Mucosa of gallbladder (tissue), 1 donor: ENCODE results near the gene MAML2. TPM values are rescaled to one million over a fixed set of nuclear protein-coding genes. Genes with fewer than 3 reads are reported as not detected.

Experiments
- DNase-seq: peaks from one replicate; pipeline ENCODE4 v3.0.0-alpha.2; 2020; ENCODE audit warnings: low spot score
- total RNA-seq: library from RNA; stranded (reverse); gene quantifications from one replicate; pipeline ENCODE4 v1.2.1, GENCODE V29; 2021
- donor health status: DM: no; HTN: no; CAD: no.

The MAML2 gene
- total RNA-seq, 1 donor from 2014 or later = 14.3 TPM

DNA sequence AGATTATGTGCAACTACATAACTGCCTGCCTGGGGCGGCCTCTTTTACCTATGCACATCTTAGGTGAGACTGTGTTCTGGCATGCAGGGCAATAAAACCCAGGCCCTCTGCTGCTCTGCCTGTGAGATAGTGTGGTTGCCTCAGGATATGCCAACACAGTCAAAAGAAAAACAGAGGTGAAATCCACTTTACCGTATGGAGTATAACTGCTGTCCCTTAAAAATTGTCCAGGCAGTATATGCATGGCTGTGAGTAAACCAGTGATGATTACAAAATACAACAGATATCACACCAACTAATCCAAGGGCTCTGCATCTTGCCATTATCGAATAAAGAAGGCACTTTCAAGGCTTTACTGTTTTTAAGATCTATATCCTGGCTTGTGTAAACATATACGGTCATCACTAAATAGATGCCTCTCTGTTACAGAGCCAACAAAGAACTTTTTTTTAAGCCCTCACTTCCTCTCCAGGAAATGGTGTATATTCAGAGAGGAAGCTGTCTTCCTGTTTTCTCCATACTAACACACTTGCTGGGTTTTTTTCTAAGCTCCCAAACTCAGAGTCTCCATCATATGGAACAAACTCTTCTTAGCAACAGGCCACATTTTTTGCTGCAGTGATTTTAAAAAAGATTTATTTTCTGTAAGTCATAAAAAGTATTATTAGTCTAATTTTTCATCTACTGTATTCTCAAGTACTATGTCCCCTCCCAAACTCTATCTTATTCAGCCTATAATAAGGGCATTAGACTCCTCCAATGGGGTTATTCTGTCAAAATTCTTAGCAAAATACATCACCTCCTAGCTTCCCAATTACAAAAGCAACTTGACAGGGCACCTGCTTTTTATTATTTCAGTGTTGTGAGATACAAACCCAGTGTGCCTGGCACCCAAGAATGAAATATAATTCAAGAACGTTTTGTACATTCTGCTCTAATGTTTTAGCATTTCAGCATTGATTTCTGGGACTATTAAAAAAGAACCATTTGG lies 135.2 kb downstream of the MAML2 start:
- DNase-seq = no peak

DNA sequence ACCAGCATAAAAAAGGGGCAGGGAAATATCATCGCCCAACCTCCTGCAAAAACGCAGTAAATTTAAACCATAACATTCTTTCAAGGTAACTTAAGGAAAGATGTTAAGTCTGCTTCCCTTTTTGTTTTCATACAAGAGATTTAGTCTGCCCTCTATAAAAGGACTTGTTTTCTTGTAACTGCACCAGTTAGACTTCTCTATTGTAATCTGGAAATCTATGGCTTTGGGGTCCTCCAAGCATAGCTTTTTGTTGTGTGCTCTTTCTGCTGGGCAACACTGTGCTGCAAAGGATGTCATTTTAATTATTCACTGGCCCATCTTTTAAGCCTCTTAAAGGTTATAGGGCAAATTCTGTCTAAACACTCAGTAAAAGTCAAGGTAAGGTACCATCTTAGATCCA lies 136.0 kb downstream of the MAML2 start:
- no peak for DNase-seq

DNA sequence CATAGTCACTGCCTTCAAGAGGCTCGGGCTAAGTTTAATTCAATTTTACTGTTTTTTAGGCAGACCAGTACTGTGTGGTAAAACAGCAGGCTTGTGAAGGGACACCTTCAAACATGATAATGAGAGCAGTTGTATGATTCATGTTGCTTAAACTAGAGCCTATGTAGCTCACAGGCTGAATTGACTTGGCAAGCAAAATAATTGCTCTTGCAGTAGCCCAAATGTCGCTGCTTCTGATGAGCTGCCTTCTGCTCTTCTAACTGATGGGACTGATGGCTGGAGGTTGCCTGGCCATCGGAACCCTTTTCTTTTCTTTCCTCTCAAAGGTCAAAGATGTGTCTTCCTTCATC lies 137.6 kb downstream of the MAML2 start:
- DNase-seq = no peak

DNA sequence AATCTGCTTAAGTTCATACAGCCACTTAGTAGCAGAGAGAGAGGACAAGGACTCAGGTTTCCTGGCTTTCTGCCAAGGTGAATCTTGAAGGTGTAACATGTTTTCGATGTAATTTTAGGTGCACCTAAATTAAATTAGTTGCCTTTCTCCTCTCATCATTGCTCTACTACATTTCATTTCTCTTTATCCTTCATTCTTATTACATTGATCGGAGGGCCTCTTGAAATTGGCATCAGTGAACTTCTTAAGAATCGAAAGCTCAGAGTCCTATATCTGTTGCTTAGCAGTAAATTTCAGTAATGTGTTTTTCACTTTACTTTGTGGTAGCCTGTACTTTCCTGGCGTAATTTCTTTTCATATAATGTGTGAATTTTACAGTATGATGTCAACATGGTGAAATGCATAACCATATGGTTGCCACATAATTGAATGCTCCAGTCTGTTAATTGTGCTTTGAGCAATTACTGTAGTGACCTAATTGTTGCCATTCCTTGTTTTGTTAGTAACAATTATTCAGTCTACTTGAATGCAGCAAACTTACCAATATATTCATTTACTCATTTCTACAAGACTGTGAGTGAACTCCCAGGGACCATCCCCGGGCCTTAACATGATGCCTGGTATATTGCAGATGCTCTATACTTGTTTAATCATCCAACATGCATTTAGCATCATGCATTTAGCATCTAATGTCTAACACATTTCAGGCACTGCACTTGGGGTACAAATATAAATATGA lies 138.1 kb downstream of the MAML2 start:
- DNase-seq = no peak

DNA sequence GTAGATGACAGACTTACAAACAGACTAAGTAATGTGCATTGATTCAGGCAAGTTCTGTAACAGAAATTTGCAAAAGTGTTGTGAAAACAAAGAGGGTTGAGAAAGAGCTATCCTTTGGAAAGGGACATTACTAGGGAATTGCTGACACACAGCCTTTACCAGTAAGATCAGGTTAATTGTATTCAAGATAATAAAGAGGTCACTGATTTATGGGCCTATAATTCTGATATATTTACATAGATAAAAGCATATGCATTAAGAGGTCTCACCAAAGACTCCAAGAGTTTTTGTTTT lies 138.7 kb downstream of the MAML2 start:
- no peak for DNase-seq

DNA sequence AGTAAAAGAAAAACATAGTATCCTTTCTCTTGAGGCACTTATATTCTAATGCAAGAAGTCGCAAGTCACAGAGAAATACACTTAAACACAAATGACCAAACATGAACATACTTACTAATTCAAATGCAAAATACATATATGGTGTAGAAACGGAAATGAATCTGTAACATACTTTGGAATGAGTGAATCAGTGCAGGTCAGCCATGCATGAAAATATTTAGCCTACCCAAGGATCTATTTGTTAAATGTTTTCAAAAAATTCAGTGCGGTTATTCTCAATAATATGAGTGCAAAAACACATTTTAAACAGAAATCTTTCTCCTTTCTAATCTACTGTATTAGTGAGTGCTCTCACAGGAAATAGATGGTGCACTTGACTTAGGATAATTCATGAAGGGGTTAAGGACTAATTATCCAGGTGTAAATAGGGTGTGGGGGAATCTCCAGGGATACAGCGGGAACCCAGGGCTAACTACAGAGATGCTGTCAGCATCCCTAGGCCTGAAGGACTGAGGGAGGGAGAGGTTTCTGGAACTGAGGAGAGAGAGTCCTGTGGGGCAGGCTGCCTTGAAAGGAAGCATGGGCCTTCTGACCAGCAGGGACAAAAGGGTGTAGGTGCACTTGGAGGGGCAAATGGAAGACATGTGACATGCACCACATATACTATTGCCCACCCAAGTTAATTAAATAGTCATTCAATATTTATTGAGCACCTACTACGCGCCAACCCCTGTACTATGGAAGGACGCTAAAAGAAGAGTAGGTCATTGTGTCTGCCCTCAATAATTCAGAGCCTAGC lies 139.2 kb downstream of the MAML2 start:
- no peak for DNase-seq

DNA sequence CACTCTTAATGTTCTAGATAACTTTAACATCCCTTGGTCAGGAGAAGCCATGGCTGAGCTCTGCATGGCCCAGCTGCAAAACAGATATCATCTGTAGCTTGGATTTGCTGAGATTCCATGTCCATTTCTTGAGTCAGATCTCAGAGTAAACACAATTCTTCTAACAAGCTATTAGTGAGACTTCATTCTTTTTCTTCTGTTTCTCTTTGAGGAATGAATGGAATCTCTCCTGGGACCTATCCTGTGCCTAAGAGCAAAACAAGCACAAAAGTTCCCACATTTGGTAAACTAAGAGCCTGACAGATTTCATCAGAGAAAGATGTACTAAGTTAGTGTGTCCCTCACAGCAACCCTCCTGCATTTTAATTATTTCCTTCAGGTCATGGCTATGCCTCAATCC lies 142.8 kb downstream of the MAML2 start:
- DNase-seq = no peak

DNA sequence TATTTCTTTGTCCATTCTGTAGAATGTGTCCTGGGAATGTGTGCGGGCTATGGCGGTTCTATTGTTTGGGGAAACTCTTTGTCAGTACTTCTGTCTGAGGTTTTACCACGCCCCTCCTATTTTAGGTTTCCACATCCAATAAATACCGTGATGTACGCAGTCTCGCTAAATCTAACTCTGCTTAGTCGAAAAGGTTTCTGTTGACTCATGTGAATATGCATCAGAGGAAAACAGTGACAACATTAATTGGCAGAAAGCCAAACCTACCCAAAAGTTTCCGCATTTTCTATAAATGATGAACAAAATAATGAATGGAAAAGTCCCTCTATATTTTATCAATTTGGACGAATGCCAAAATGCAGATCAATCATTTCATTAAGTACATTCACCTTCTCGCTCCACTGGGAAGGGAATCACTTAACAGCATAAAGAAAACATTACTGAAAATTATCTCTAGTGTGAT lies 143.4 kb downstream of the MAML2 start:
- DNase-seq = peak; percentile 52

DNA sequence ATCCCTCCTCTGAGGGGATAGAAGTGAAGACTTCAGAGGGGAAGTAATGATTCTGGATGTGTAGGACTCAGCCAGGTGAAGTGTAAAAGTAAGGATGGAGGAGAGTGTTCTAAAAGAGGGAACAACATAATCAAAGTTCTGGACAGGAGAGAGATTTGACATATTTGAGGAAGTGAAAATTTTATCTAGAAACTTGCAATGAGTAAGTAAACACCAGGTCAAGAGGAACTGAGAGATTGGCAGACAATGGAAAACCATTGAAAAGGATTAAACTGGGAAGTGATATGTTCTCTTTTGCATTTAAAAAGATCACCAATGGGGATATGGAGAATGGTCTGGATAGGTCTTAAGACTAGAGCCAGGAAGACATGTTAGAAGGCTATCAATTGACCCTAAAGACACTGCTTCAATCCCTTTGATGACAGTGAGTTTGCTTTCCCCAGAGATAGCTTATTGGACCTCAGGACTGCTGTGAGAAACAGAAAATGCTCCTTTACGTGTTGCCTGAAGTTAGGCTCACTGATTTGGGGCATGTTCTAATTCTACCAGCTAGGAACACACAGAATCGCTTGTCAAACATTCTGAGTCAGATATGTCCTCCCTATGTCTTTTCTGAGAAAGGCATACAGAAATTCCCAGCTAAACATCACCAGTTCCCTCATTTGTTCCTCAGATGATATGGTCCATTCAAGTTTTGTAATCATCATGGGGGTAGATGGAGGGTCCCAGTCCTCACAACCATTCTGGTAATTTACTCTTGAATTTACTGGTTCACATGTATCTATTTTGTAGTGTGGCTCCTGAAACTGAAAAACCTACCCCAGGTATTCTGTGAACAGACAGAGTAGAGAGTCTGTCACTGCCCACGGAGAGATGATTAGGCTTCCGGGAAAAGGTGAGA lies 144.9 kb downstream of the MAML2 start:
- DNase-seq = no peak

DNA sequence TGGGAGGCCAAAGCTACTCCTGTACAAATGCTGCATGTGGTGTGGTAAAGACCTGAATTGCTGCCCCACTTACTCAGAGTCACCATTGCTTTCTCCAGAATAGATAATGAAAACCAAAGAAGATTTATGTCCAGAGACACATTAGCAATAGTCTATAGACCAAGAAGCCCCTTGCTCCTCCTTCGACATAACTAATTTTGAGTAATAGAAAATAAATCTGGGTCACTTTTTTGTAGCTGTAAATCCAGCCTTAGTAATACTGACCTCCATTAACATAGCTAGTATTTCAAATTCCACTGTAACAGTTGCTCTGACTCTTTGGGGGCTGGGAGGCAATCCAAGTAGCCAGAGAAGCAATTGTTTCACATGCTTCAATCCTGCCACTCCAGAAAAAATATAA lies 145.9 kb downstream of the MAML2 start:
- DNase-seq = no peak

DNA sequence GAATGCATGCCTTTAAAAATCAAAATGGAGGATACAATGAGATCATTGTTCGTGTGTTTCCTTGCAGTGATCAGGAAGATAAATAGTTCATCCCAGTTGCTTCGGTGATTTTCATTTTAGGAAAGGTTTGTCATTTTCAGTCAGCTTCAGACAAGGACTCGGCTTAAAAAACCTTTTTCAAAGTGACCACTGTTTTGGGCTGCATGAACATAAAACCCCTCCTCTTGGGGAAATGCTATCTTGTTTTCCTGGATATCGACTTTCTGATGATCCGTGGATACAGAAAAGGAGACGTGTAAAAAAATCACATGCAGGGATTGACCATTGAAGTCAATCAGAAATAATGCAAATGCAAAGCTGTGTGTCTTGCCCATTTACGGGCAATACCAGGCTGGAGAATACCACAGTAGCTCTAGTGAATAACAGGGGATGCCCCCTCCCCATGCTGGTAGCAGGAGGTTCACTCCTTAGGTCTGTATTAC lies 146.8 kb downstream of the MAML2 start:
- DNase-seq = no peak

DNA sequence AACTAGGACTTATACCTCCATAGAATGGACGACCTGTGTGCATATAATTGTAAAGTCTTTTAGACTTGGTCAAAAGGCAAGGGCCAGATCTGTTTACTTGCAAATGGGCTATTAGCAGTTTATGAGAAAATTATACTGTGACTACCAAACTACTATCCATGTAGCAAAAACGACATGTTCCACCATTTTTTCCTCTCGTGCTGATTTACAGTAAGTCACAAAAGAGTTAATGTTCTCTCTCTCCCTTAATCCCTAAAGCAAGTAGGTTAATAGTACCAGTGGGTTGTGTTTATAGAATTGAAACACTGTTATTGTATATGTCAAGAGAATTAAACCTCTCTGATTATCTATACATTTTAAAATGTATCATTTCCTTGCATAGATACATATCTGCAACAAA lies 147.3 kb downstream of the MAML2 start:
- DNase-seq = no peak

DNA sequence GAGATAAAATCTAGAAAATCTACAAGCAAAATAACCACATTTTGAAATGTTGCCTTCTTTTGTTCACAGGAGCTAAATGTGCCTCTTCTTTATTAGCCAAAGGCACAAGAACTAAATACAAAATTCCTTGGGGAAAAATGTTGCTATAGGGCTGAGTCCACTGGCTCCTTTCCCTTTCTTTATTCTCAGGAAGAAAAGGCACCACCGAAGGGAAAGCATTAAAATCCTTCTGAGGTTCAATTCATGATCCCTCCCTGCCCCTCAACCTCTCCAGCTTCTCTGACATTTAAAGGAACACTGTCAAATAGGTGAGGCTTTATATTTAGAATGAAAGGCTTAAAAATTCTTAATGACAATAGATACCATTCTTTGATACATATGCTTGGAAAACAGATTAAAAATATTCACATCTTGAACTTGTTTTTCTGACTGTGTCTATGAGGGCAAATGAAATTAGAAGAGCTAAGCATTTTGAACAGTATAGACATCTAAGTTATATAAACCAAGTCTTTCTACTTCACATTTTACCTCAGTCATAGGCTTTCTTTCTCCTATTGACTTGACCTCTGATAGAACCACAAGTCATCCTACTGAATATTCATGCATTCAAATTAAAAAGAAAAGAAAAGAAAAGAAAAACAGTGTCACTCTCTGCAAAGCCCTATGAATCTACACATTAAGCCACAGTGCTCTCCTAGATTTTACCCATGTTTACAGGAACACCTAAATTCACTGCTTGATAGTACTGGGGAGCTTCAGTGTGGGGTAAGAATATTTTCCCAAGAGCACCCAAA lies 148.2 kb downstream of the MAML2 start:
- no peak for DNase-seq

DNA sequence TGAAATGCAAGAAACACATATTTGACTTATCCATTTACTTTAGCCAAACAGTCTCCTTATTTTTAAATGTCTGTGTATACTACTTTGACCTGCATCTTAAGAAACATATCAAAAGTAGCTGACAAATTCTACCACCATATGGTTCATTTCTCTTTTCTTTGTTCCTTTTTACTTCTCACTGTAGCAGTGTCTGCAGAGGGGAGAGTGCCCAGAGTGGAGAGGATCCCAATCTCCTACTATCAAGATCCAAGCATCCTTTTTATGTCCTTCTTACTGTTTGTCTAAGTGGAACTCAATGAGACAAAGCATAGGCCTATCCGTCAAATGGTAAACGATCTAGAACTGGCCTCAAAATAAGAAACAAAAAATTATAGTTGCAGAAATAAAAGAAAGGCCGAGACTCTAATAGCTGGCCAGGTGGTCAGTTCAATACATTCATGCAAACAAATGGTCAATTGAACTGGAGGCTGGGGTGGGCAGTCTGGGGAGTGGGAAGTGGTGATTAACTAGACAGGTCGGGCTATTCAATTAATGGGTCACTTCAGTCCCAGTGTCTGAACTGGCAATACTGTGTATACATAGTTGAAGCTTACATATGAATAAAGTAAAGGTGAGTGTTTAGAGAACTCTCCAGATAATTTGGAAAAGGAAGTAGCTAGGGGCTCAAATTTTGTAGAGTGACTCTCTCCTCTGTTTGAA lies 149.1 kb downstream of the MAML2 start:
- no peak for DNase-seq

DNA sequence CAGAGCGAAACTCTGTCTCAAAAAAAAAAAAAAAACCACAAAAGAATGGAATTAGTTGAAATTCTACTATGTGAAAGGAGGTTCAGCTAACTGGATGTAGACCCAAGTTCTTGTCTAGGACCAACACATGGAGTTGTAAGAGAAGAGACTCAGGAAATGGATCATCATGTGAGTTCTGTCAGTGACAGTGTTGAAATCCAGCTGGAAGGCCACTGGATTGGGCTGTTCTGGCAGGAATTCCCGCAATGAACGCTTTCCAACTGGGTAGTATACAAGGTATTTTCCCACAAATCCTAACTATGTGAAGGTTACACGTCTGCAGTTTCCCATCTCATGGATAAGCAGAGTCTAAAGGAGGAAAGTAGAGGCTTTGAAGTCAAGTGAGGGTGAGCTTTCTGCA lies 151.2 kb downstream of the MAML2 start:
- DNase-seq = no peak

DNA sequence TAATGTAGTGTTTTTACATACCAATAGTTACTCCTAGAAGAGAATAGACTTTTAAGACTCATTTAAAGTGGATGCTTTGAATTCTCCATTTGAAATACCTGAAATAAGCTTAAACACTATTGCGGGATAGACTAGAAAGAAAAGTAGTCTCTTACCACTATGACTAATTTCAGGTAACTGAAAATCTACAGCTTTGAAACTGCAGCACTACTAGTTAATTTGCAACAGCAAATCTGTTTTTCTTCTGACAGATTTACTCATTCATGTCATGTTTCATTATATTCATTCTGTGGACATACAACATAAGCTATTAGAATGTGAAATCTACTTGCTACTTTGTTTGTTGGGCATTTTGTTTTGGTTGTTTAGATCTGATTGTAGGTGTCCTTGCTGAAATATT lies 153.6 kb downstream of the MAML2 start:
- no peak for DNase-seq

DNA sequence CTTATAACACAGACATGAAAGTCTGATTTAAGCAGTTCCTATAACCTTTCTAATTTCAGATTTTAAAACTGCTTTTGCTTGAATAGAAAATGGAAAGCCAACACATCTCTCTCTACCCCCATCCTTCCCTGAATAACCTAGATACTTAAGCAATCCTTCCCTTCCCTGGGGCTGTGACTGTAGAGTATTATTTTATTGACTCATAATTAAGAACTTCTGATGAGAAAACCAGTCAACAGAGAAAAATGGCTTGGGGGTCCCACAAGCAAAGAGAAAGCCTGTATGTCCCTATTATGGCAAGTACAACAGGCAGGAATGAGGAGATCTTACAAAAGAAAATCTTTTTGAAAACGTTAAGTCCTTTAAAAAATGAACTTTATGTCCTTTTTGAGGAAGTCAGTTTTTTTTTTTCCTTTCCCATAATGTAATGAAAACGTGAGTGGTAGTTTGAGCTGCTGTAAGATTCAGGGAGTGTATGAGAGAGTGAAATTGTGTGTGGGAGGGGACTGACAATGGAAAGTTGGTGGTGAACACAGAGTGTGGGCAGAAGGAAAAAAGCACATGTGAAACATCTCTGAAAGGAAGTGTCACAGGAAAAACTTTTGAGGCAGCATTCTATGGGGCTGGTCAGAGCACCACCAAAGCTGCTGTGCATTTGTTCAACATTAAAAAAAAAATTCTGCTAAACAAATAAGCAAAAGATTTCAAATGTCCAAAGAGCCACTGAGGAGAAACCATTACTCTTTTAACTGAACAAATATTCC lies 154.6 kb downstream of the MAML2 start:
- DNase-seq = no peak

DNA sequence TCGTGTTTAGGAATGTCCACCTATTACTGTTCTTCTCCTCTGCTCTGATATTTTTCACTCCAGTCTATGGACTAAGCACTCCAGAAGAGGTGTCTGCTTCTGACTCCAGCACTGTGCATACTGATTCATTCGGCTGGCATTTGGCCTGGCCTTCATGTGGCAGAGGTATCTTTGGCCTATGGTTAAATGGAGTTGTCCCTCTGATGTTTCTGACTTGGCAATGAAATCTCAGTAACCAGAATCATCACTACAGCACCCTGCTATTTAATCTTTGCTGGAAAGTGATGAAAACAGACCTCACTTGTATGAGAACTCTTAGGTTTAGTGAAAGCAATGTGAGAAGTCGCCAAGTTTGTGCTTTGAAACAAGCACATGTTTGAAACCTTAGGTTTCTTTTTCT lies 155.2 kb downstream of the MAML2 start:
- no peak for DNase-seq

DNA sequence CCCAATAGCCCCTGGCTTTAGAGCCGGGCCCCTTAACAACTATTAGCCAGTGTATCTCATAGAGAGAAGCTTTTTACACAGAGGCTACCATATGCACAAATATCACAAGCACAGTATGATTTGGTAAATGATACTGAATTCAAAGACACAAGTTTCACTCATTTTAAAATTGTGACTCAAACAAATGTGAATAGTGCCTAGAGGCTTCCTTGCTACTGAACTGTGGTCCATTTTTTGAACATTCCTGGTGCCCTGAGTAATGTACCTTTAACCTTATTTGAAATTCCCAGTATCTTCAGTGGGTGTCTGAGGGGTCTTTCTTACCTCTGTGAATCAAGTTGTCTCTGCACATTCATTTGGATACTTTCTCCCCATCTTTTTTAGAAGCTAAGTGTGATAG lies 156.2 kb downstream of the MAML2 start:
- no peak for DNase-seq
